IMR-90 (cell line): ENCODE data around the gene PAX8. TPM values are rescaled to one million over a fixed set of nuclear protein-coding genes. Genes with fewer than 3 reads are reported as not detected.

ENCODE experiments used
- ATAC-seq: fragments of 200-7000 bp; cut with Tn5 transposase; 2 replicates; pipeline ENCODE4 v1.9.1; 2020; ENCODE audit warnings: low read depth, mild to moderate bottlenecking, moderate library complexity
- BruUV-seq: library from RNA; stranded (reverse); fragments of 400-500 nt; replicated peaks from 2 replicates; lab custom pipeline; 2021; lab: Mats Ljungman, UMichigan
- CTCF ChIA-PET: fragments of 300-600 bp; formaldehyde crosslinking; extraction: SDS; loops from one replicate; lab custom pipeline; 2021; ENCODE audit warnings: antibody characterized with exemption; lab: Yijun Ruan, JAX
- POLR2A ChIA-PET: fragments of 300-600 bp; sonication (Branson Sonifier 250); formaldehyde crosslinking; loops from one replicate; lab custom pipeline; 2022; ENCODE audit warnings: antibody characterized with exemption; ENCODE audit not compliant: unreplicated experiment; lab: Charles Lee
- DNase-seq: peaks from one replicate; pipeline ENCODE4 v3.0.0; 2013
- H2AFZ ChIP-seq: replicated peaks from 2 replicates; pipeline ENCODE3; 2013; ENCODE audit warnings: low read length, mild to moderate bottlenecking; ENCODE audit not compliant: poor library complexity
- H2AK5ac ChIP-seq: 2 replicates; pipeline ENCODE4 v1.6.1; 2013; ENCODE audit warnings: low read depth, low read length, inconsistent platforms
- H2AK9ac ChIP-seq: replicated peaks from 2 replicates; pipeline ENCODE3; 2013; ENCODE audit warnings: mild to moderate bottlenecking, low read depth, low read length, moderate library complexity; ENCODE audit not compliant: poor library complexity
- H2BK120ac ChIP-seq: 2 replicates; pipeline ENCODE4 v1.6.1; 2013; ENCODE audit warnings: low read depth, low read length, inconsistent platforms
- H2BK15ac ChIP-seq: 3 replicates; pipeline ENCODE4 v1.6.1; 2013; ENCODE audit warnings: low read depth, low read length, inconsistent platforms
- H2BK20ac ChIP-seq: 2 replicates; pipeline ENCODE4 v1.6.1; 2013; ENCODE audit warnings: low read depth, mild to moderate bottlenecking, inconsistent platforms, low read length, moderate library complexity
- H2BK5ac ChIP-seq: 2 replicates; pipeline ENCODE4 v1.6.1; 2013; ENCODE audit warnings: mild to moderate bottlenecking, low read depth, low read length, inconsistent platforms; ENCODE audit not compliant: poor library complexity, severe bottlenecking
- H3K14ac ChIP-seq: replicated peaks from 2 replicates; pipeline ENCODE4 v1.6.1; 2013; ENCODE audit warnings: low read depth, low read length, inconsistent platforms
- H3K18ac ChIP-seq: 2 replicates; pipeline ENCODE4 v1.6.1; 2013; ENCODE audit warnings: low read depth, low read length, control low read depth
- H3K23ac ChIP-seq: 2 replicates; pipeline ENCODE4 v1.6.1; 2013; ENCODE audit warnings: low read depth, low read length, inconsistent platforms
- H3K27ac ChIP-seq: 2 replicates; pipeline ENCODE4 v1.5.1; 2013; ENCODE audit warnings: mild to moderate bottlenecking, control low read depth, low read length; ENCODE audit not compliant: insufficient read depth
- H3K27me3 ChIP-seq: 2 replicates; pipeline ENCODE4 v1.6.1; 2013; ENCODE audit warnings: low read length; ENCODE audit not compliant: control insufficient read depth, insufficient read depth
- H3K36me3 ChIP-seq: 2 replicates; pipeline ENCODE4 v1.6.1; 2013; ENCODE audit warnings: low read length, mixed read lengths; ENCODE audit not compliant: control insufficient read depth, insufficient read depth
- H3K4ac ChIP-seq: 2 replicates; pipeline ENCODE4 v1.6.1; 2013; ENCODE audit warnings: low read depth, low read length, inconsistent platforms
- H3K4me1 ChIP-seq: 2 replicates; pipeline ENCODE4 v1.6.1; 2013; ENCODE audit warnings: low read length, mixed read lengths; ENCODE audit not compliant: control insufficient read depth, insufficient read depth
- H3K4me2 ChIP-seq: 2 replicates; pipeline ENCODE4 v1.6.1; 2013; ENCODE audit warnings: low read depth, mild to moderate bottlenecking, control low read depth, low read length, moderate library complexity
- H3K4me3 ChIP-seq: 2 replicates; pipeline ENCODE4 v1.5.1; 2013; ENCODE audit warnings: low read depth, mild to moderate bottlenecking, control low read depth, low read length, moderate library complexity; ENCODE audit not compliant: insufficient read depth
- H3K56ac ChIP-seq: 2 replicates; pipeline ENCODE4 v1.6.1; 2013; ENCODE audit warnings: low read length, inconsistent platforms; ENCODE audit not compliant: insufficient read depth; ENCODE audit errors: extremely low read depth
- H3K79me1 ChIP-seq, 2 experiments: 2 replicates each; pipeline ENCODE4 v1.6.1; 2013; ENCODE audit warnings: low read length in 2 of 2, inconsistent platforms in 1 of 2, low read depth in 1 of 2
- H3K9ac ChIP-seq: 2 replicates; pipeline ENCODE4 v1.6.1; 2013; ENCODE audit warnings: low read depth, low read length, control low read depth
- H3K9me1 ChIP-seq: 2 replicates; pipeline ENCODE4 v1.6.1; 2013; ENCODE audit warnings: low read length, inconsistent platforms; ENCODE audit not compliant: insufficient read depth
- H3K9me3 ChIP-seq: 2 replicates; pipeline ENCODE4 v1.6.1; 2013; ENCODE audit warnings: low read length; ENCODE audit not compliant: control insufficient read depth, insufficient read depth
- H4K20me1 ChIP-seq: 2 replicates; pipeline ENCODE4 v1.6.1; 2013; ENCODE audit warnings: low read length, inconsistent platforms; ENCODE audit not compliant: insufficient read depth
- H4K5ac ChIP-seq: 2 replicates; pipeline ENCODE4 v1.6.1; 2013; ENCODE audit warnings: mild to moderate bottlenecking, low read depth, low read length, control low read depth
- H4K8ac ChIP-seq, 2 experiments: 2 replicates each; pipeline ENCODE4 v1.6.1; 2013; ENCODE audit warnings: low read depth in 2 of 2, low read length in 2 of 2, control low read depth in 1 of 2, inconsistent platforms in 1 of 2
- H4K91ac ChIP-seq: 2 replicates; pipeline ENCODE4 v1.6.1; 2013; ENCODE audit warnings: low read depth, low read length, inconsistent platforms; ENCODE audit not compliant: insufficient read depth
- BHLHE40 ChIP-seq: fragments of 150-350 bp; IDR thresholded peaks from 2 replicates; pipeline ENCODE4 v1.6.1; 2016; ENCODE audit warnings: mild to moderate bottlenecking, low read depth, low read length
- CHD1 ChIP-seq: IDR thresholded peaks from 2 replicates; pipeline ENCODE4 v1.6.1; 2012; ENCODE audit warnings: low read depth, low read length, improper control_type of control experiment
- CTCF ChIP-seq: conservative IDR thresholded peaks from 2 replicates; pipeline ENCODE4 v1.5.1; 2012; ENCODE audit warnings: mild to moderate bottlenecking, low read depth, low read length, improper control_type of control experiment
- ELK1 ChIP-seq: fragments of 150-350 bp; IDR thresholded peaks from 2 replicates; pipeline ENCODE4 v1.6.1; 2016; ENCODE audit warnings: low read depth, mild to moderate bottlenecking, low read length, moderate library complexity, borderline replicate concordance
- FOS ChIP-seq: fragments of 150-350 bp; IDR thresholded peaks from 2 replicates; pipeline ENCODE4 v1.6.1; 2016; ENCODE audit warnings: low read depth, low read length
- MAFK ChIP-seq: IDR thresholded peaks from 2 replicates; pipeline ENCODE4 v1.6.1; 2012; ENCODE audit warnings: low read depth, low read length, improper control_type of control experiment
- MAZ ChIP-seq: IDR thresholded peaks from 2 replicates; pipeline ENCODE4 v1.6.1; 2012; ENCODE audit warnings: low read depth, mild to moderate bottlenecking, low read length, improper control_type of control experiment, moderate library complexity, borderline replicate concordance
- MXI1 ChIP-seq: IDR thresholded peaks from 2 replicates; pipeline ENCODE4 v1.6.1; 2012; ENCODE audit warnings: low read depth, mild to moderate bottlenecking, low read length, moderate library complexity, borderline replicate concordance
- POLR2A ChIP-seq: IDR thresholded peaks from 2 replicates; pipeline ENCODE4 v1.6.1; 2012; ENCODE audit warnings: mild to moderate bottlenecking, low read depth, low read length
- RFX5 ChIP-seq: IDR thresholded peaks from 2 replicates; pipeline ENCODE4 v1.8.0; 2012; ENCODE audit warnings: low read depth, mild to moderate bottlenecking, low read length, moderate library complexity
- USF2 ChIP-seq: fragments of 150-350 bp; IDR thresholded peaks from 2 replicates; pipeline ENCODE4 v1.6.1; 2017; ENCODE audit warnings: mild to moderate bottlenecking, antibody characterized with exemption, low read length, low read depth
- WGBS, 2 experiments: methylation state at CpG; one replicate each; pipeline versions ENCODE4 v1.1.5 to v1.1.7; 2013; ENCODE audit warnings: missing lambda C conversion rate in 2 of 2; ENCODE audit not compliant: insufficient read length in 1 of 2; ENCODE audit errors: extremely low coverage in 2 of 2; 5-methylcytosine and 5-hydroxymethylcytosine counted together
- dilution Hi-C: fragments of 300-500 bp; cut with HindIII; formaldehyde crosslinking; loops from one replicate; pipeline ENCODE4 v1.14.3; 2018; ENCODE audit warnings: low sequenced_read_pairs; ENCODE audit not compliant: unreplicated experiment
- in situ Hi-C: fragments of 300-500 bp; cut with MboI; formaldehyde crosslinking; loops from 3 replicates; pipeline ENCODE4 v1.14.3; 2019; ENCODE audit warnings: low sequenced_read_pairs, inconsistent platforms, mixed read lengths
- intact Hi-C: fragments of 100-400 bp; cut with micrococcal nuclease; formaldehyde crosslinking; loops from 2 replicates; pipeline ENCODE4 v1.10.0; 2022
- polyA plus RNA-seq, 3 experiments: library from polyadenylated mRNA; depleted of rRNA; stranded (reverse); fragments of >200 nt; gene quantifications; 2 replicates each; pipeline ENCODE4 v1.2.3, GENCODE V29; 2012; ENCODE audit warnings: low replicate concordance in 1 of 3
- total RNA-seq: library from RNA; depleted of rRNA; stranded (reverse); fragments of >200 nt; gene quantifications from 2 replicates; pipeline ENCODE4 v1.2.3, GENCODE V29; 2012

PAX8 gene
- total and polyA plus RNA-seq, 2 of the 4 experiments (the other 2 are of a cell fraction): 0.18 to 1.5 TPM

DNA sequence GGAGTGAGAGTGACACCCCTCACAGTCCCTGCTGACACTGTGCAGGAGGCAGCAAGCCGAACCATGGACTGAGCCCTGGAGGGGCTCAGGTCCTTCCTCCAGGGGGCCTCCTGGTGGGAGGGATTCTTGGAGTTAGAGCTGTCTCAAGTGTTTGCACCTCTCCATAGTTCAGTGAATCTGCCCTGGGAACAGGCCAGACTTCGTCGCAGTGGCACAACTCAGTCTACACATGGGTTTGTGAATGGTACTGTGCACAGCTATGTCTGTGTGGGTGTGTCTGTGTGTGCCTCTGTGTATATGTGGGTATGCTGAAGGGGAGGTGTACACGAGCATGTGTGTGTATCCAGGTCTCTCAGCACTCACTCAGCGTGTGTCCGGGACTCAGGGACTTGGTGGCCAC is 36.4 kb downstream of the PAX8 start:
- intact Hi-C loops (no loop called here), in situ Hi-C loops (no loop called here), dilution Hi-C loops (no loop called here)
- Histone ChIP-seq H3K79me1 (peaks cover 0 to 15% of the 10 kb centered on the region in 2 experiments; a peak in 1 of 4 replicates), H3K36me3 (peaks cover 2% of the 10 kb centered on the region; the same call in 1 of the 2 replicates), H3K18ac (peak overlapping the region; percentile 38; the same call in 1 of the 2 replicates), H2BK5ac (peak overlapping the region; percentile 95), H3K27me3 (no peaks in the 10 kb centered on the region), H3K14ac (peak overlapping the region; percentile 55; the same call in 1 of the 2 replicates), H3K27ac (no peak overlapping the region), H3K4me2 (no peak overlapping the region), H2AK9ac (peak overlapping the region; percentile 31), H4K20me1 (peaks cover 7% of the 10 kb centered on the region), H2BK15ac (peak overlapping the region; percentile 86; the same call in 2 of the 3 replicates), H3K56ac (no peak overlapping the region), H2AK5ac (peak overlapping the region; percentile 97), H2BK20ac (peak overlapping the region; percentile 66), H4K8ac (peak overlapping the region; percentile 30 to 40; a peak in 3 of 4 replicates), H3K4ac (peak overlapping the region; percentile 83), H2BK120ac (peak overlapping the region; percentile 49), H4K5ac (peak overlapping the region; percentile 4; the same call in 1 of the 2 replicates), H3K9me3 (no peaks in the 10 kb centered on the region), H2AFZ (peak overlapping the region; percentile 8), H3K4me3 (no peak overlapping the region), H3K4me1 (peaks cover 15% of the 10 kb centered on the region), H3K9ac (no peak overlapping the region), H4K91ac (peak overlapping the region; percentile 50), H3K9me1 (peaks cover 21% of the 10 kb centered on the region), H3K23ac (no peak overlapping the region)
- TF ChIP-seq CTCF: no peak
- TF ChIP-seq CHD1: no peak
- no peak for TF ChIP-seq ELK1
- no peak for TF ChIP-seq POLR2A
- TF ChIP-seq MAFK: no peak
- TF ChIP-seq MAZ: no peak
- no peak for TF ChIP-seq RFX5
- no peak for TF ChIP-seq BHLHE40
- TF ChIP-seq MXI1: no peak
- no peak for TF ChIP-seq USF2
- no peak for TF ChIP-seq FOS
- DNase-seq (no peak), ATAC-seq (no peak)
- 100% methylated on average over 3 of the region's 6 CpGs; no CpG with 5 or more reads in 1 of the 2 experiments for WGBS, 2 experiments
- CTCF ChIA-PET: no interaction called here
- POLR2A ChIA-PET: no interaction called here
- no TSS peak for BruUV-seq
